GM12891 (cell line): ENCODE data around the gene AKIRIN1.
A peak's percentile ranks its signal among the peaks of the same experiment; 100 is the strongest.
"Not testable (repeated sequence)": the region's sequence is repeated elsewhere in the genome, so short reads cannot be mapped to it uniquely, and the experiment has no call there.

Source experiments
- DNase-seq: peaks from one replicate; pipeline ENCODE4 v3.0.0; 2011; ENCODE audit warnings: low spot score; ENCODE audit not compliant: insufficient read length
- FAIRE-seq: peaks from 2 replicates; lab custom pipeline; 2011; peaks lifted over from hg19 to GRCh38; lab: Jason Lieb, UNC
- PAX5 ChIP-seq: IDR thresholded peaks from 2 replicates; pipeline ENCODE4 v1.6.1; 2011; ENCODE audit warnings: low read length, moderate library complexity, mild to moderate bottlenecking; ENCODE audit not compliant: insufficient read depth, severe bottlenecking
- POLR2A ChIP-seq: IDR thresholded peaks from 2 replicates; pipeline ENCODE4 v1.6.1; 2011; ENCODE audit warnings: low read depth, low read length, control low read depth
- POLR2AphosphoS5 ChIP-seq: IDR thresholded peaks from 2 replicates; pipeline ENCODE4 v1.6.1; 2011; ENCODE audit warnings: low read depth, low read length, control low read depth
- POU2F2 ChIP-seq: IDR thresholded peaks from 2 replicates; pipeline ENCODE4 v1.6.1; 2011; ENCODE audit warnings: low read depth, mild to moderate bottlenecking, control low read depth, low read length, moderate library complexity
- SPI1 ChIP-seq: IDR thresholded peaks from 2 replicates; pipeline ENCODE4 v1.6.1; 2011; ENCODE audit warnings: low read depth, low read length, control low read depth
- TAF1 ChIP-seq: IDR thresholded peaks from 2 replicates; pipeline ENCODE4 v1.6.1; 2011; ENCODE audit warnings: low read depth, low read length, control low read depth

Gene AKIRIN1

DNA sequence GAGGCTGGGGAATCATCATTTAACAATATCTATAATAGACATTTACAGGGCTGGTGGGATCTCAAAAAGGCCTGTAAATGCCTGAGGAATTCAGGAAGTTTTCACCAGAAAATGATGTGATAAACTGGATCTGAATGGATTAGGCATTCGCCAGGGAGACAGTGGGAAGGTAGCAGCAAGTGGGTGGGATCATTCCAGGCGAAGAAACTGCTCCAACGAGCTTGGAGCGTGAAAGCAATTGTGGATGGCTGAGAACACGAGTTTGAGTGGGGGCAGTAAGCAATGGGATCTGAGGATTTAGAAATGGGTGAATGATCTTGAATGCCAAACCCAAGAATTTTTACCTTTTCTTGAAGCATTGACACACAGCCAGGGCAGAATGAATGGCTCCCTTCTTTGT is 26.2 kb downstream of the AKIRIN1 start:
- FAIRE-seq: no peak
- no peak for DNase-seq
- TF ChIP-seq POLR2AphosphoS5 (no peak), SPI1 (no peak), PAX5 (no peak), POLR2A (no peak), TAF1 (no peak), POU2F2 (no peak)

DNA sequence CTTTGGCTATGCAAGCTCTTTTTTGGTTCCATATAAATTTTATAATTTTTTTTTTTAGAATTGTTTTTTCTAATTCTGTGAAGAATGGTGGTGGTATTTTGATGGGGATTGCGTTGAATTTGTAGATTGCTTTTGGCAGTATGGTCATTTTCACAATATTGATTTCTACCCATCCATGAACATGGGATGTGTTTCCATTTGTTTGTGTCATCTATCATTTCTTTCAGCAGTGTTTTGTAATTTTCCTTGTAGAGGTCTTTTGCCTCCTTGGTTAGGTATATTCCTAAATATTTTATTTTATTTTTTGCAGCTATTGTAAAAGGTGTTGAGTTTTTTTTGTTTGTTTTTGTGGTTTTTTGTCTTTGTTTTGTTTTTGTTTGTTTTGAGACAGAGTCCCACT is 29.4 kb downstream of the AKIRIN1 start:
- not testable (repeated sequence) for DNase-seq, FAIRE-seq

DNA sequence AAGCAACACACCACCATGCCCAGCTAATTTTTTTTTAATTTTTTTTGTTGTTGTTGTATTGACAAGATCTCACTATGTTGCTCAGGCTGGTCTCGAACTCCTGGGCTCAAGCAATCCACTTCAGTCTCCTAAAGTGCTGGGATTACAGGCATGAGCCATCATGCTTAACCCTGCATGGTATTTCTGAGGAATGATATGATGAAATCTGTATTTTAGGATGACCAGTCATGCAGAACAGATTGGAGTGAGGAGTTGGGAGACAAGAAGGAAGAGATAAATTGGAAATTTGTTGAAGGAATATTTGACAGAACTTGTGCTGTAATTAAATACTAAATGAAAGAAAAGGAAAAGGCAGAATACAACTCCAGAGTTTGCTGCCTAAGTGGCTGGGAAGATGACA is 30.4 kb downstream of the AKIRIN1 start:
- DNase-seq: no peak
- TF ChIP-seq SPI1 (no peak), TAF1 (no peak), POLR2AphosphoS5 (no peak), POLR2A (no peak), PAX5 (no peak), POU2F2 (no peak)
- FAIRE-seq: no peak

DNA sequence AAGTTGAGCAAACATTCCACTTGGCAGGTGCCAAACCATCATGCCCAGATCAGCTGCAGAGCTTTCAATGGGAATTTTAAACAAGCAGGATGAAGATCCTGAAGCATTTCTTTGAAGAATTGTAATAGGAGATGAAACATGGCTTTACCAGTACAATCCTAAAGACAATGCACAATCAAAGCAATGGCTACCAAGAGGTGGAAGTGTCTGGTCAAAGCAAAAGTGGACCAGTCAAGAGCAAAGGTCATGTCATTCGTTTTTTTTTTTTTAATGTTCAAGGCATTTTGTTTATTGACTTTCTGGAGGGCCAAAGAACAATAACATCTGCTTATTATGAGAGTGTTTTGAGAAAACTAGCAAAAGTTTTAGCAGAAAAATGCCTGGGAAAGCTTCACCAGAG is 32.1 kb downstream of the AKIRIN1 start:
- FAIRE-seq (no peak), DNase-seq (no peak)
- TF ChIP-seq POLR2A (no peak), POLR2AphosphoS5 (no peak), SPI1 (no peak)

DNA sequence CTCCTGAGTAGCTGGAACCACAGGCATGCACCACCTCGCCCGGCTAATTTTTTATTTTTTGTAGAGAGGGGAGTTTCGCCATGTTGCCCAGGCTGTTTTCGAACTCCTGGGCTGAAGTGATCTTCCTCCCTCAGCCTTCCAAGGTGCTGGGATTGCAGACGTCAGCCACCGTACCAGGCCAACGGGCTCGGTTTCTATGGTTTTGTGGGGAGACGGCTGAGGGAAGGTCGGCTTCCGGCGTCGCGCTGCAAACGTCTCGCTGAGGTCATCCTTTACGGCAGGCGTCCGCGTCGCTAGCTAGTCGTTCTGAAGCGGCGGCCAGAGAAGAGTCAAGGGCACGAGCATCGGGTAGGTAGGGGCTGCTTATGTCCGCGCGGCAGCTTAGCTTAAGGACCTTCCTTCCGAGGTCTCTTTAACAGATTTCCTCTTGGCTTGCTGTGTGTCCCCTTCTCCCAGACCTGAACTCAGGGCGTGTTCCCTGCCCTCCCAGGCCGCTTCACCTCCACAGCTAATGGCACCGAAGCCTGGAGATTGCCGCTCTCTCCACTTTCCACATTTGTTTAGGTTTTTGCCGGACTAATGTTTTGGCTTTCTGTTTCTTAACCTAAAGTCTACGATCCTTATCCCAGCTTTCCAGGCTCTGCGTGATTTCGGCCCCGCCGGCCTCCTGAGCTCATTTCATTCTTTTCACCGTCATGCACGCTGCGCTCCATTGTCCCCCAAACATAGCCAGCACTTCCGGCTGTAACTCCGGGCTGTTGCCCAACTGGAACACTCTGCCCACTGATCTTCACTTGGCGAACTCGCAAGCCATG is 35.2 kb downstream of the AKIRIN1 start, which contains the start of gene NDUFS5:
NDUFS5 (plus strand) TSS at position 300 of the 815 bp plus-strand sequence. CDS start 2,375 bp downstream, outside the sequence.
- peak; percentile 95 for FAIRE-seq
- peak; percentile 65 for DNase-seq
- peak; percentile 87 for TF ChIP-seq TAF1
- peak; percentile 43; the same call in 1 of the 2 replicates for TF ChIP-seq POU2F2
- peak; percentile 75 for TF ChIP-seq PAX5
- TF ChIP-seq POLR2AphosphoS5: peak; percentile 93
- no peak for TF ChIP-seq SPI1
- peak; percentile 93 for TF ChIP-seq POLR2A

DNA sequence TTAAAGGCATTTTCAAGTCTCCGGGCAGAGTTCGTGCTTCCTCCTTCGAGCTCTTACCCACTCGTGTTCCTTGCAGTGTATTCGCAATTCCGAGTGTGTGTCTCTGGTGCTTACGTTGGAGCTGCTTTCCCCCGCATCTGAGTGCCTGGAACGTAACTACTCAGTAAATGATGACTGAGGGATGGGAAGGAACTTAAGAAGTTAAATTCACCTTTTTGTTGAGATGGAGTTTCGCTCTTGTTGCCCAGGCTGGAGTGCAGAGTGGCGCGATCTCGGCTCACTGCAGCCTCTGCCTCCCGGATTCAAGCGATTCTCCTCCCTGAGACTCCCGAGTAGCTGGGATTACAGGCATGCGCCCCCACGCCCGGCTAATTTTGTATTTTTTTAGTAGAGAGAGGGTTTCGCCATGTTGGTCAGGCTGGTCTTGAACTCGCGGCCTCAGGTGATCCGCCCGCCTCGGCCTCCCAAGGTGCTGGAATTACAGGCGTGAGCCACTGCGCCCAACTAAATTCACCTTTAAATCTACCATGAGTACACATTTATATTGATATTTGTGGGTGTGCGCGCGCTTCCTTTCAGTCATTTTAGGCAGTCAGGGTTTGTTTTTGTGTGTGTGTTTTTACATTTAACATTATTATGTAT is 35.9 kb downstream of the AKIRIN1 start:
- DNase-seq (no peak), FAIRE-seq (no peak)
- no peak for TF ChIP-seq SPI1

DNA sequence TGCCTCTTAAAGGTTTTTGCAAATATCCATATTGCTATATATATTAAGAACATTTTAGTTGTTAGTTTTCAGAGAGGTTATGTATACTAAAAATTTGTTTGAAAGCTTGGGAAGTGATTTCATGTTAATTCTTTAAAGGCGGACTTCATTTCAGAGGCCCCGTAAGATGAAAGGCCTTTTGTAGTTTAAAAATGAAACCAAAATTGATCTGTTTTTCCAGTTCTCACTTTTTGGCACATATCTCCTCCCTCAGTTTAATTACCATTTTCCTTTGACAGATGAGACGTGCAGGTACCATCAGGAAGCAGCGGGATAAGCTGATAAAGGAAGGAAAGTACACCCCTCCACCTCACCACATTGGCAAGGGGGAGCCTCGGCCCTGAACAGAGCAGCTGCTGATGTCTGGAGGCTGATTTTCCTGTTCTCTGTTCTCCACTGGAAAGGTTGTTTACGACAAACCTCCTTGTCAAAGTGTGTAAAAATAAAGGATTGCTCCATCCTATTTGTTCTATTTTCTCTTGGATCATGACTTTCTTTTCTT is 43.1 kb downstream of the AKIRIN1 start:
- no peak for TF ChIP-seq TAF1
- TF ChIP-seq POLR2A: no peak
- no peak for TF ChIP-seq SPI1
- no peak for TF ChIP-seq POLR2AphosphoS5
- TF ChIP-seq POU2F2: no peak
- no peak for TF ChIP-seq PAX5
- no peak for FAIRE-seq
- no peak for DNase-seq

DNA sequence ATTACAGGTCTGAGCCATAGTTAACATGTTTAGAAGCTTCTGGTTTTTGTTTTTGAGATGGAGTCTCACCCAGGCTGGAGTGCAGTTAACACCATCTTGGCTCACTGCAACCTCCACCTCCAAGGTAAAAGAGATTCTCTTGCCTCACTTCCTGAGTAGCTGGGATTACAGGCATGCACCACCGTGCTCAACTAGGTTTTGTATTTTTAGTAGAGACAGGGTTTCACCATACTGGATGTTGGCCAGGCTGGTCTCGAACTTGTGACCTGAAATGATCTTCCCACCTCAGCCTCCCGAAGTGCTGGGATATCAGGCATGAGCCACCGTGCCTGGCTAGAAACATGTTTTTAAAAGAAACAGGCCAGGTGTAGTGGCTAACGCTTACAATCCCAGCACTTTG is 45.6 kb downstream of the AKIRIN1 start:
- no peak for TF ChIP-seq POLR2AphosphoS5
- no peak for TF ChIP-seq TAF1
- no peak for TF ChIP-seq SPI1
- DNase-seq (no peak), FAIRE-seq (no peak)

DNA sequence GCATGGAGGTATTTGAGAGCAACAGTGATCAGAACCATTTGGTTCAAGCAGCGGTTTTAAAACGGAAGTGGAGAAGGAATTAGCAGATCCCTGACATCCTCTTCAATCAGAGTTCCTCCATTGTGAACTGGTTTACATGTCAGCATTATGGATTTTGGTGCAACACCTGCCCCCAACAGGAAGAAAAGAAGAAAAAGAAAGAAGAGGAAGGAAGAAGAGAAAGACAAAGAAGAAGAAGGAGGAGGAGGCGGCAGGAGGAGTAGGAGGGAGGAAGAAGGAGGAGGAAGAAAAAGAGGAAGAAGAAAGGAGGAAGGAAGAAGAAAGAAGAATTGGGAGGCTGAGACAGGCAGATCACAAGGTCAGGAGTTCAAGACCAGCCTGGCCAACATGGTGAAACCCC is 52.4 kb downstream of the AKIRIN1 start:
- no peak for DNase-seq
- FAIRE-seq: no peak
- no peak for TF ChIP-seq POLR2AphosphoS5
- TF ChIP-seq TAF1: no peak
- no peak for TF ChIP-seq SPI1
- TF ChIP-seq PAX5: no peak
- no peak for TF ChIP-seq POU2F2
- no peak for TF ChIP-seq POLR2A

DNA sequence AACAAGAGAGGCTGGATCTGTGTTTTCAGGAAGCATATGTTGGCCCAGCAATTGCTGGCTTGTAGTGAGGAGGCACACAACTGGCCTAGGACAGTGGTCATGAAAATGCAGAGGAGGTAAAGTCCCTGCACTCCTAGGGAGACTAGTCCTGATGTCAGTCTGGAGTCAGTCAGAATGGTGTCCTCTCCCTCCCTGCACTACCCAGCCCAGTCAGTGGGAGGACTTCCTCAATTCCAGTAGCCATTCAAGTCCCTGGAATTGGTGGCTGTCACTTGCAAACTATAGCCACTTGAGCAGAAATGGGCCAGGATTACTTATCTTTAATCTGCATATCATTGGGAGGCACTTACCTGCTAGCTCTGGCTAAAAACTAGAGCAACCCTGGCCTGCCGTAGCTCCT is 53.7 kb downstream of the AKIRIN1 start:
- TF ChIP-seq PAX5 (no peak), SPI1 (peak; percentile 19; the same call in 1 of the 2 replicates), POU2F2 (no peak), POLR2A (no peak), TAF1 (no peak)
- FAIRE-seq: peak; percentile 20
- no peak for DNase-seq
